H1 (cell line): Measurements from ENCODE around the gene GPC4. TPM values are rescaled to one million over a fixed set of nuclear protein-coding genes. Genes with fewer than 3 reads are reported as not detected.

Experiments
- ATF2 ChIP-seq: IDR thresholded peaks from 2 replicates; pipeline ENCODE4 v1.6.1; 2012; ENCODE audit warnings: low read length, inconsistent platforms
- HDAC2 ChIP-seq, 2 experiments: fragments of 300-600 bp in 1 of 2; sonication (generic) in 1 of 2; IDR thresholded peaks; 2 replicates each; pipeline ENCODE4 v1.6.1; 2011 to 2012; ENCODE audit warnings: low read depth in 2 of 2, low read length in 2 of 2, mild to moderate bottlenecking in 2 of 2, moderate library complexity in 2 of 2, borderline replicate concordance in 1 of 2, inconsistent platforms in 1 of 2
- KDM4A ChIP-seq: IDR thresholded peaks from one replicate; pipeline ENCODE4 v1.7.1; 2012; ENCODE audit warnings: low read depth, mild to moderate bottlenecking, moderate library complexity, low read length, inconsistent platforms; ENCODE audit not compliant: severe bottlenecking
- TBP ChIP-seq: IDR thresholded peaks from 2 replicates; pipeline ENCODE4 v1.6.1; 2011; ENCODE audit warnings: low read depth, low read length, improper control_type of control experiment
- polyA plus RNA-seq, 7 experiments: library from polyadenylated mRNA; depleted of rRNA in 3 of 7; stranded (reverse) in 5 of 7; unstranded in 2 of 7; fragments of >200 nt in 5 of 7; fragments of 200-250 nt in 2 of 7; gene quantifications; 1 replicate in 5 of 7; 2 replicates in 1 of 7; 4 replicates in 1 of 7; pipeline versions ENCODE4 v1.2.1 to v1.2.3, GENCODE V29; 2011 to 2013; ENCODE audit warnings: missing spikeins in 2 of 7, mixed read lengths in 2 of 7
- total RNA-seq: library from RNA; stranded (reverse); fragmentation: NEBNext Ultra II Directional; extraction: Animal tissue kit (Norgen Biotek cat#: 25700); gene quantifications from 2 replicates; pipeline ENCODE4 v1.2.1, GENCODE V29; 2021

The GPC4 gene
- total and polyA plus RNA-seq, 2 of the 8 experiments (the other 6 are each of a cell fraction or from before 2014, with no cell fraction given): 46.8 to 230 TPM

- no peak for TF ChIP-seq KDM4A
- no peak for TF ChIP-seq ATF2
- TF ChIP-seq HDAC2 (IDR thresholded peaks at IDR 0.05; ENCODE audit: borderline replicate concordance in 1 of 2, low read depth in 2 of 2, low read length in 2 of 2): no peak
- no peak for TF ChIP-seq TBP
Measured at GRCh38 chrX:133339566-133339965, 75.7 kb downstream of the GPC4 start (continued).
